Ishikawa (cell line): ENCODE results near the gene LDLRAD2.

ENCODE experiments used
- CEBPB ChIP-seq: IDR thresholded peaks from 2 replicates; pipeline ENCODE4 v1.6.1; 2012
- CREB1 ChIP-seq: IDR thresholded peaks from 2 replicates; pipeline ENCODE4 v1.6.1; 2012; ENCODE audit warnings: low read depth
- EGR1 ChIP-seq: IDR thresholded peaks from 2 replicates; pipeline ENCODE4 v1.6.1; 2012
- EP300 ChIP-seq: IDR thresholded peaks from 2 replicates; pipeline ENCODE4 v1.6.1; 2012; ENCODE audit warnings: borderline replicate concordance
- RAD21 ChIP-seq: IDR thresholded peaks from 2 replicates; pipeline ENCODE4 v1.6.1; 2012; ENCODE audit warnings: low read depth
- TAF1 ChIP-seq: IDR thresholded peaks from 2 replicates; pipeline ENCODE4 v1.6.1; 2012; ENCODE audit warnings: low read depth, mild to moderate bottlenecking
- TF ChIP-seq, protein P1 (sequence below): IDR thresholded peaks from 2 replicates; pipeline ENCODE4 v1.6.1; 2012; ENCODE audit warnings: low read depth, mild to moderate bottlenecking
- TF ChIP-seq, protein P2 (sequence below): IDR thresholded peaks from 2 replicates; pipeline ENCODE4 v1.6.1; 2012

DNA sequence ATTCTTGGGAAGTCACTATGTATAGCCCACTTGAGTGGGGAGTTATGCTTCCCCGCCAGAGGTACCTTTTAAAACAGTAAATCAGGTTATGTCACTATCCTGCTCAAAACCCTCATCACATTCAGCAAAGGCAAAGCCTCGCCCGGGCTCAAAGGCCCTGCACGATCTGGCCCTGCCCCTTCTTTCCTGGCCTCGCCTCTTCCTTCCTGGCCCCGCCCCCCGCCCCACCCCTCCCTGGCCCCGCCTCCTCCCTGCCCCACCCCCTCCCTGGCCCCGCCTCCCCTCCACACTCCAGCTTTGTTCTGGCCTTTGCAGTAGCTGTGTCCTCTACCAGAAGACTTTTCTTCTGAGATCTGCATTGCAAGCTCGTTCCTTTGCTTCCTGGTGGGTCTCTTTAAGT is 6.6 kb downstream of the LDLRAD2 start:
- TF ChIP-seq TAF1 (no peak), CREB1 (no peak), CEBPB (no peak), EP300 (no peak), RAD21 (no peak), EGR1 (no peak)
- TF ChIP-seq, protein P1, sequence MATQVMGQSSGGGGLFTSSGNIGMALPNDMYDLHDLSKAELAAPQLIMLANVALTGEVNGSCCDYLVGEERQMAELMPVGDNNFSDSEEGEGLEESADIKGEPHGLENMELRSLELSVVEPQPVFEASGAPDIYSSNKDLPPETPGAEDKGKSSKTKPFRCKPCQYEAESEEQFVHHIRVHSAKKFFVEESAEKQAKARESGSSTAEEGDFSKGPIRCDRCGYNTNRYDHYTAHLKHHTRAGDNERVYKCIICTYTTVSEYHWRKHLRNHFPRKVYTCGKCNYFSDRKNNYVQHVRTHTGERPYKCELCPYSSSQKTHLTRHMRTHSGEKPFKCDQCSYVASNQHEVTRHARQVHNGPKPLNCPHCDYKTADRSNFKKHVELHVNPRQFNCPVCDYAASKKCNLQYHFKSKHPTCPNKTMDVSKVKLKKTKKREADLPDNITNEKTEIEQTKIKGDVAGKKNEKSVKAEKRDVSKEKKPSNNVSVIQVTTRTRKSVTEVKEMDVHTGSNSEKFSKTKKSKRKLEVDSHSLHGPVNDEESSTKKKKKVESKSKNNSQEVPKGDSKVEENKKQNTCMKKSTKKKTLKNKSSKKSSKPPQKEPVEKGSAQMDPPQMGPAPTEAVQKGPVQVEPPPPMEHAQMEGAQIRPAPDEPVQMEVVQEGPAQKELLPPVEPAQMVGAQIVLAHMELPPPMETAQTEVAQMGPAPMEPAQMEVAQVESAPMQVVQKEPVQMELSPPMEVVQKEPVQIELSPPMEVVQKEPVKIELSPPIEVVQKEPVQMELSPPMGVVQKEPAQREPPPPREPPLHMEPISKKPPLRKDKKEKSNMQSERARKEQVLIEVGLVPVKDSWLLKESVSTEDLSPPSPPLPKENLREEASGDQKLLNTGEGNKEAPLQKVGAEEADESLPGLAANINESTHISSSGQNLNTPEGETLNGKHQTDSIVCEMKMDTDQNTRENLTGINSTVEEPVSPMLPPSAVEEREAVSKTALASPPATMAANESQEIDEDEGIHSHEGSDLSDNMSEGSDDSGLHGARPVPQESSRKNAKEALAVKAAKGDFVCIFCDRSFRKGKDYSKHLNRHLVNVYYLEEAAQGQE, result no peak
- TF ChIP-seq, protein P2, sequence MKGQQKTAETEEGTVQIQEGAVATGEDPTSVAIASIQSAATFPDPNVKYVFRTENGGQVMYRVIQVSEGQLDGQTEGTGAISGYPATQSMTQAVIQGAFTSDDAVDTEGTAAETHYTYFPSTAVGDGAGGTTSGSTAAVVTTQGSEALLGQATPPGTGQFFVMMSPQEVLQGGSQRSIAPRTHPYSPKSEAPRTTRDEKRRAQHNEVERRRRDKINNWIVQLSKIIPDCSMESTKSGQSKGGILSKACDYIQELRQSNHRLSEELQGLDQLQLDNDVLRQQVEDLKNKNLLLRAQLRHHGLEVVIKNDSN, result no peak
